Astrocyte (in vitro differentiated cells and primary cell): ENCODE data around the gene NHLRC1. TPM values are rescaled to one million over a fixed set of nuclear protein-coding genes. Genes with fewer than 3 reads are reported as not detected.
A peak's percentile ranks its signal among the peaks of the same experiment; 100 is the strongest.

Experiments
- DNase-seq: peaks from one replicate; pipeline ENCODE4 v3.0.0-alpha.2; 2010; ENCODE audit warnings: low read depth
- FAIRE-seq: peaks from 2 replicates; lab custom pipeline; 2011; peaks lifted over from hg19 to GRCh38; lab: Jason Lieb, UNC
- H2AFZ ChIP-seq: 2 replicates; pipeline ENCODE4 v1.6.0; 2012; ENCODE audit warnings: low read depth, low read length, inconsistent platforms
- H3K27ac ChIP-seq: 2 replicates; pipeline ENCODE4 v1.5.1; 2011; ENCODE audit warnings: low read depth, low read length, inconsistent platforms
- H3K27me3 ChIP-seq: 2 replicates; pipeline ENCODE4 v1.6.0; 2011; ENCODE audit warnings: low read length, inconsistent platforms; ENCODE audit not compliant: insufficient read depth
- H3K36me3 ChIP-seq: 2 replicates; pipeline ENCODE4 v1.5.1; 2011; ENCODE audit warnings: low read length, inconsistent platforms; ENCODE audit not compliant: insufficient read depth
- H3K4me1 ChIP-seq: 2 replicates; pipeline ENCODE4 v1.5.1; 2011; ENCODE audit warnings: low read length, inconsistent platforms; ENCODE audit not compliant: insufficient read depth
- H3K4me2 ChIP-seq: 2 replicates; pipeline ENCODE4 v1.6.0; 2012; ENCODE audit warnings: low read length, inconsistent platforms
- H3K4me3 ChIP-seq: 2 replicates; pipeline ENCODE4 v1.5.1; 2011; ENCODE audit warnings: low read depth, mild to moderate bottlenecking, low read length, inconsistent platforms; ENCODE audit not compliant: insufficient read depth
- H3K79me2 ChIP-seq: 2 replicates; pipeline ENCODE4 v1.6.0; 2012; ENCODE audit warnings: mild to moderate bottlenecking, low read length, inconsistent platforms; ENCODE audit not compliant: insufficient read depth
- H3K9ac ChIP-seq: 2 replicates; pipeline ENCODE4 v1.6.0; 2012; ENCODE audit warnings: mild to moderate bottlenecking, low read length, inconsistent platforms
- H3K9me3 ChIP-seq: 2 replicates; pipeline ENCODE4 v1.5.1; 2012; ENCODE audit warnings: low read depth, mild to moderate bottlenecking, low read length, inconsistent platforms; ENCODE audit not compliant: insufficient read depth
- H4K20me1 ChIP-seq: 2 replicates; pipeline ENCODE4 v1.6.0; 2012; ENCODE audit warnings: low read length, inconsistent platforms; ENCODE audit not compliant: insufficient read depth
- H3K27ac Mint-ChIP-seq: one replicate; pipeline ENCODE4 v1.8.0; 2021; ENCODE audit warnings: mild to moderate bottlenecking, mixed read lengths; ENCODE audit not compliant: unreplicated experiment
- H3K27me3 Mint-ChIP-seq: one replicate; pipeline ENCODE4 v1.8.0; 2021; ENCODE audit warnings: low read depth, mixed read lengths; ENCODE audit not compliant: unreplicated experiment
- H3K36me3 Mint-ChIP-seq: one replicate; pipeline ENCODE4 v1.8.0; 2021; ENCODE audit warnings: low read depth, mixed read lengths; ENCODE audit not compliant: unreplicated experiment
- H3K4me1 Mint-ChIP-seq: one replicate; pipeline ENCODE4 v1.8.0; 2021; ENCODE audit warnings: low read depth, mixed read lengths; ENCODE audit not compliant: unreplicated experiment
- H3K4me3 Mint-ChIP-seq: one replicate; pipeline ENCODE4 v1.8.0; 2021; ENCODE audit warnings: mild to moderate bottlenecking, moderate library complexity, mixed read lengths; ENCODE audit not compliant: unreplicated experiment
- H3K9me3 Mint-ChIP-seq: one replicate; pipeline ENCODE4 v1.8.0; 2021; ENCODE audit warnings: mild to moderate bottlenecking, mixed read lengths; ENCODE audit not compliant: unreplicated experiment
- EZH2 ChIP-seq: IDR thresholded peaks from 2 replicates; pipeline ENCODE4 v1.6.1; 2012; ENCODE audit warnings: mild to moderate bottlenecking, low read length, inconsistent platforms; ENCODE audit not compliant: insufficient read depth
- total RNA-seq: library from RNA; stranded (reverse); gene quantifications from 2 replicates; pipeline ENCODE4 v1.2.1, GENCODE V29; 2021
- TF ChIP-seq, protein P1 (sequence below): IDR thresholded peaks from 2 replicates; pipeline ENCODE4 v1.5.1; 2011; ENCODE audit warnings: low read depth, mild to moderate bottlenecking, inconsistent platforms, low read length, moderate library complexity; ENCODE audit not compliant: insufficient read depth

NHLRC1 gene
- total RNA-seq, 1 donor from 2014 or later, result not detected

GRCh38 chr6:18148304-18149025 lies 26.0 kb upstream of the NHLRC1 start:
- TF ChIP-seq EZH2, result no peak
- TF ChIP-seq, protein P1, sequence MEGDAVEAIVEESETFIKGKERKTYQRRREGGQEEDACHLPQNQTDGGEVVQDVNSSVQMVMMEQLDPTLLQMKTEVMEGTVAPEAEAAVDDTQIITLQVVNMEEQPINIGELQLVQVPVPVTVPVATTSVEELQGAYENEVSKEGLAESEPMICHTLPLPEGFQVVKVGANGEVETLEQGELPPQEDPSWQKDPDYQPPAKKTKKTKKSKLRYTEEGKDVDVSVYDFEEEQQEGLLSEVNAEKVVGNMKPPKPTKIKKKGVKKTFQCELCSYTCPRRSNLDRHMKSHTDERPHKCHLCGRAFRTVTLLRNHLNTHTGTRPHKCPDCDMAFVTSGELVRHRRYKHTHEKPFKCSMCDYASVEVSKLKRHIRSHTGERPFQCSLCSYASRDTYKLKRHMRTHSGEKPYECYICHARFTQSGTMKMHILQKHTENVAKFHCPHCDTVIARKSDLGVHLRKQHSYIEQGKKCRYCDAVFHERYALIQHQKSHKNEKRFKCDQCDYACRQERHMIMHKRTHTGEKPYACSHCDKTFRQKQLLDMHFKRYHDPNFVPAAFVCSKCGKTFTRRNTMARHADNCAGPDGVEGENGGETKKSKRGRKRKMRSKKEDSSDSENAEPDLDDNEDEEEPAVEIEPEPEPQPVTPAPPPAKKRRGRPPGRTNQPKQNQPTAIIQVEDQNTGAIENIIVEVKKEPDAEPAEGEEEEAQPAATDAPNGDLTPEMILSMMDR, result no peak
- Histone ChIP-seq H3K4me1 (peaks cover 13% of the 10 kb centered on the region), H3K27me3 (no peaks in the 10 kb centered on the region), H3K9me3 (no peaks in the 10 kb centered on the region), H3K36me3 (no peaks in the 10 kb centered on the region), H3K4me2 (no peak overlapping the region), H3K27ac (peak overlapping the region; percentile 43), H2AFZ (no peak overlapping the region), H3K4me3 (no peak overlapping the region), H3K9ac (no peak overlapping the region), H4K20me1 (no peaks in the 10 kb centered on the region), H3K79me2 (no peaks in the 10 kb centered on the region)
- H3K9me3 Mint-ChIP-seq, result no peaks in the 10 kb centered on the region
- H3K36me3 Mint-ChIP-seq, result no peaks in the 10 kb centered on the region
- H3K4me3 Mint-ChIP-seq, result no peak overlapping the region
- no peak for FAIRE-seq
- peaks cover 5% of the 10 kb centered on the region for H3K4me1 Mint-ChIP-seq
- no peak overlapping the region for H3K27ac Mint-ChIP-seq
- H3K27me3 Mint-ChIP-seq, result no peaks in the 10 kb centered on the region
- DNase-seq, result peak; percentile 92

GRCh38 chr6:18147616-18148015 lies 25.1 kb upstream of the NHLRC1 start:
- no peak overlapping the region for H3K4me3 Mint-ChIP-seq
- H3K9me3 ChIP-seq, result no peaks in the 10 kb centered on the region
- TF ChIP-seq, protein P1, result no peak
- TF ChIP-seq EZH2, result no peak
- H3K4me1 Mint-ChIP-seq, result no peaks in the 10 kb centered on the region
- H3K27ac ChIP-seq, result peak overlapping the region; percentile 43
- no peak overlapping the region for H3K9ac ChIP-seq
- H3K27me3 Mint-ChIP-seq, result no peaks in the 10 kb centered on the region
- no peaks in the 10 kb centered on the region for H3K9me3 Mint-ChIP-seq
- no peaks in the 10 kb centered on the region for H3K27me3 ChIP-seq
- H3K4me1 ChIP-seq, result peaks cover 5% of the 10 kb centered on the region
- DNase-seq (no peak), FAIRE-seq (no peak)
- no peaks in the 10 kb centered on the region for H3K36me3 ChIP-seq
- no peaks in the 10 kb centered on the region for H3K79me2 ChIP-seq
- H3K4me3 ChIP-seq, result no peak overlapping the region
- peak overlapping the region; percentile 19 for H3K4me2 ChIP-seq
- no peak overlapping the region for H3K27ac Mint-ChIP-seq
- no peaks in the 10 kb centered on the region for H3K36me3 Mint-ChIP-seq
- no peaks in the 10 kb centered on the region for H4K20me1 ChIP-seq
- no peak overlapping the region for H2AFZ ChIP-seq

DNA sequence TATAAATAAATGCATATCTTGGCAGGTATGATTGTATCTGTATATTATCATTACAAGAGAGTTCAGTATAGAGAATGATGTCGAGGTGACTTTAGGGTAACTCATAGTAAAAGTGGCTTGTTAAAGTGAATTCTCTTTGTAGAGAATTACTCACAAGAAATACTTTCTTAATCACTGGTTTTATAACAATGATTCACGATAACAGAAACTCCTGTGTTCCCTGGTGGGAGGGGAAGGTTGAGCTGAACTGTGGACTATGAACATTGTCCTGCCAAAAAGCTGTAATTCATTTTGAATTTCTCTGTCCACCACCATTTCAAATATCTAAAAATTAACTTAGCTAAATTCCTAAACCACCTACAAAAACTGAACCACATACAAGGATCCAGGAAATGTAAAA lies 24.7 kb upstream of the NHLRC1 start:
- Histone ChIP-seq H3K4me1 (peaks cover 5% of the 10 kb centered on the region), H3K36me3 (no peaks in the 10 kb centered on the region), H3K27me3 (no peaks in the 10 kb centered on the region), H3K9ac (no peak overlapping the region), H3K79me2 (no peaks in the 10 kb centered on the region), H3K9me3 (no peaks in the 10 kb centered on the region), H3K4me2 (peak overlapping the region; percentile 19), H2AFZ (no peak overlapping the region), H4K20me1 (no peaks in the 10 kb centered on the region), H3K27ac (peak overlapping the region; percentile 43), H3K4me3 (no peak overlapping the region)
- Mint-ChIP-seq H3K4me3 (no peak overlapping the region), H3K9me3 (no peaks in the 10 kb centered on the region), H3K36me3 (peaks cover 1% of the 10 kb centered on the region), H3K27me3 (no peaks in the 10 kb centered on the region), H3K27ac (no peak overlapping the region), H3K4me1 (no peaks in the 10 kb centered on the region)
- no peak for FAIRE-seq
- peak; percentile 65 for DNase-seq
- TF ChIP-seq, protein P1, result no peak
- no peak for TF ChIP-seq EZH2
